Measurements from ENCODE around the gene AHR.
"Not testable (repeated sequence)": the region's sequence is repeated elsewhere in the genome, so short reads cannot be mapped to it uniquely, and the experiment has no call there.

DNA sequence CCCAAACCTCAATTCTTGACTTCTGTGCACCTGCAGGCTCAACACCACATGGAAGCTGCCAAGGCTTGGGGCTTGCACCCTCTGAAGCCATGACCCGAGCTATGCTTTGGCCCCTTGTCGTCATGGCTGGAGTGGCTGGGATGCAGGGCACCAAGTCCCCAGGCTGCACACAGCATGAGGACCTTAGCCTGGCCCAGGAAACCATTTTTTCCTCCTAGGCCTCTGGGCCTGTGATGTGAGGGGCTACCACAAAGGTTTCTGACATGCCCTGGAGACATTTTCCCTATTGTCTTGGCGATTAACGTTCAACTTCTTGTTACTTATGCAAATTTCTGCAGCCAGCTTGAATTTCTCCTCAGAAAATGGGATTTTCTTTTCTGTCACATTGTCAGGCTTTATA is 96.1 kb downstream of the AHR start:
- TF ChIP-seq, protein P1, sequence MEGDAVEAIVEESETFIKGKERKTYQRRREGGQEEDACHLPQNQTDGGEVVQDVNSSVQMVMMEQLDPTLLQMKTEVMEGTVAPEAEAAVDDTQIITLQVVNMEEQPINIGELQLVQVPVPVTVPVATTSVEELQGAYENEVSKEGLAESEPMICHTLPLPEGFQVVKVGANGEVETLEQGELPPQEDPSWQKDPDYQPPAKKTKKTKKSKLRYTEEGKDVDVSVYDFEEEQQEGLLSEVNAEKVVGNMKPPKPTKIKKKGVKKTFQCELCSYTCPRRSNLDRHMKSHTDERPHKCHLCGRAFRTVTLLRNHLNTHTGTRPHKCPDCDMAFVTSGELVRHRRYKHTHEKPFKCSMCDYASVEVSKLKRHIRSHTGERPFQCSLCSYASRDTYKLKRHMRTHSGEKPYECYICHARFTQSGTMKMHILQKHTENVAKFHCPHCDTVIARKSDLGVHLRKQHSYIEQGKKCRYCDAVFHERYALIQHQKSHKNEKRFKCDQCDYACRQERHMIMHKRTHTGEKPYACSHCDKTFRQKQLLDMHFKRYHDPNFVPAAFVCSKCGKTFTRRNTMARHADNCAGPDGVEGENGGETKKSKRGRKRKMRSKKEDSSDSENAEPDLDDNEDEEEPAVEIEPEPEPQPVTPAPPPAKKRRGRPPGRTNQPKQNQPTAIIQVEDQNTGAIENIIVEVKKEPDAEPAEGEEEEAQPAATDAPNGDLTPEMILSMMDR (IDR thresholded peaks at IDR 0.05) = not testable (repeated sequence)
- TF ChIP-seq POLR2A (IDR thresholded peaks at IDR 0.05) = not testable (repeated sequence)
